HepG2 (cell line): ENCODE results near the gene TMEM200C. TPM values are rescaled to one million over a fixed set of nuclear protein-coding genes. Genes with fewer than 3 reads are reported as not detected.
A peak's percentile ranks its signal among the peaks of the same experiment; 100 is the strongest.

ENCODE experiments used
- ATF2 ChIP-seq: sonication (generic); formaldehyde crosslinking; IDR thresholded peaks from 2 replicates; pipeline ENCODE4 v1.4.0; 2020; ENCODE audit warnings: missing genetic modification reagents
- ATF4 ChIP-seq, 2 experiments: fragments of 450-650 bp in 1 of 2; sonication (generic) in 1 of 2; formaldehyde crosslinking; IDR thresholded peaks; 2 replicates each; pipeline versions ENCODE4 v1.5.0 to v1.8.0; 2020 to 2022; ENCODE audit warnings: mild to moderate bottlenecking in 1 of 2, missing genetic modification reagents in 1 of 2
- CEBPB ChIP-seq: IDR thresholded peaks from 2 replicates; pipeline ENCODE4 v1.6.1; 2011; ENCODE audit warnings: low read depth, low read length, improper control_type of control experiment, borderline replicate concordance
- CENPX ChIP-seq: sonication (generic); formaldehyde crosslinking; IDR thresholded peaks from 2 replicates; pipeline ENCODE4 v1.9.0; 2021; ENCODE audit warnings: mild to moderate bottlenecking, missing genetic modification reagents, moderate library complexity
- ELK4 ChIP-seq: sonication (generic); formaldehyde crosslinking; IDR thresholded peaks from 2 replicates; pipeline ENCODE4 v1.9.0; 2021; ENCODE audit warnings: missing genetic modification reagents, borderline replicate concordance
- ETV6 ChIP-seq: sonication (generic); formaldehyde crosslinking; conservative IDR thresholded peaks from 2 replicates; pipeline ENCODE4 v1.4.0; 2020; ENCODE audit warnings: missing genetic modification reagents
- HBP1 ChIP-seq: IDR thresholded peaks from 2 replicates; pipeline ENCODE4 v1.6.1; 2016; ENCODE audit warnings: low read depth, control low read depth
- RCOR2 ChIP-seq: IDR thresholded peaks from 2 replicates; pipeline ENCODE4 v1.6.1; 2016; ENCODE audit warnings: missing biosample characterization, missing genetic modification reagents
- SETDB1 ChIP-seq: sonication (generic); formaldehyde crosslinking; IDR thresholded peaks from 2 replicates; pipeline ENCODE4 v1.5.1; 2020; ENCODE audit warnings: missing genetic modification reagents, mild to moderate bottlenecking, borderline replicate concordance
- SMAD3 ChIP-seq: sonication (generic); formaldehyde crosslinking; IDR thresholded peaks from 2 replicates; pipeline ENCODE4 v1.4.0; 2020; ENCODE audit warnings: missing genetic modification reagents
- ZHX2 ChIP-seq, 2 experiments: sonication (generic) in 1 of 2; formaldehyde crosslinking in 1 of 2; IDR thresholded peaks; 2 replicates each; pipeline versions ENCODE4 v1.6.1 to v1.9.0; 2014 to 2022; ENCODE audit warnings: antibody characterized with exemption in 1 of 2, borderline replicate concordance in 1 of 2, inconsistent platforms in 1 of 2, low read depth in 1 of 2, missing genetic modification reagents in 1 of 2
- ZNF335 ChIP-seq: sonication (generic); formaldehyde crosslinking; IDR thresholded peaks from 2 replicates; pipeline ENCODE4 v1.4.0; 2020; ENCODE audit warnings: missing genetic modification reagents
- ZNF383 ChIP-seq: sonication (generic); formaldehyde crosslinking; IDR thresholded peaks from 2 replicates; pipeline ENCODE4 v1.4.0; 2020; ENCODE audit warnings: missing genetic modification reagents, mild to moderate bottlenecking, borderline replicate concordance
- ZNF790 ChIP-seq: sonication (generic); formaldehyde crosslinking; IDR thresholded peaks from 2 replicates; pipeline ENCODE4 v1.8.0; 2022; ENCODE audit warnings: missing genetic modification reagents, mild to moderate bottlenecking, borderline replicate concordance
- ZSCAN5A ChIP-seq: sonication (generic); formaldehyde crosslinking; IDR thresholded peaks from 2 replicates; pipeline ENCODE4 v1.8.0; 2022; ENCODE audit warnings: mild to moderate bottlenecking, missing genetic modification reagents, borderline replicate concordance
- polyA plus RNA-seq, 8 experiments: library from polyadenylated mRNA; depleted of rRNA in 3 of 8; stranded (reverse) in 7 of 8; unstranded in 1 of 8; fragments of >200 nt; fragmentation: Illumina TruSeq in 4 of 8; extraction: Trizol in 4 of 8; gene quantifications; 2 replicates each; pipeline versions ENCODE4 v1.2.1 to v1.2.3, GENCODE V29; 2011 to 2016; ENCODE audit warnings: low read depth in 4 of 8, missing spikeins in 1 of 8, mixed read lengths in 1 of 8; ENCODE audit not compliant: insufficient read depth in 1 of 8
- total RNA-seq, 5 experiments: library from RNA; depleted of rRNA; stranded (reverse); fragments of >200 nt; fragmentation: Illumina TruSeq; extraction: Trizol; gene quantifications; 2 replicates each; pipeline ENCODE4 v1.2.3, GENCODE V29; 2016; ENCODE audit warnings: low read depth in 1 of 5

The TMEM200C gene
- total and polyA plus RNA-seq, 2 of the 13 experiments (the other 11 are each of a cell fraction or from before 2014, with no cell fraction given): 0.04 TPM; not detected in 1

GRCh38 chr18:5868218-5868854 is 27.0 kb downstream of the TMEM200C start (continued):
- no peak for TF ChIP-seq ZHX2 (IDR thresholded peaks at IDR 0.05; ENCODE audit: low read depth)
- TF ChIP-seq ZHX2 (CRISPR knock-in tag; IDR thresholded peaks at IDR 0.05; ENCODE audit: borderline replicate concordance): 0 out of 2 replicates have a peak, but pooled peaks have one; percentile 78
- peak; percentile 88; the same call in 1 of the 2 replicates for TF ChIP-seq HBP1 (CRISPR knock-in tag)
- 0 out of 2 replicates have a peak, but pooled peaks have one; percentile 32 for TF ChIP-seq ETV6 (CRISPR knock-in tag)
- TF ChIP-seq ZSCAN5A (CRISPR knock-in tag): 0 out of 2 replicates have a peak, but pooled peaks have one; percentile 38
- TF ChIP-seq CEBPB: 0 out of 2 replicates have a peak, but pooled peaks have one; percentile 22
- TF ChIP-seq ELK4 (CRISPR knock-in tag): no peak
- TF ChIP-seq CENPX (CRISPR knock-in tag): no peak
- TF ChIP-seq ZNF790 (CRISPR knock-in tag): no peak
- TF ChIP-seq ZNF383: no peak
- no peak for TF ChIP-seq ATF4 (CRISPR knock-in tag; IDR thresholded peaks at IDR 0.05)
- TF ChIP-seq ATF2 (CRISPR knock-in tag): peak; percentile 45; the same call in 1 of the 2 replicates
- TF ChIP-seq SMAD3 (CRISPR knock-in tag): peak; percentile 61; the same call in 1 of the 2 replicates
- no peak for TF ChIP-seq RCOR2 (CRISPR knock-in tag)
- TF ChIP-seq ZNF335 (CRISPR knock-in tag): no peak
- TF ChIP-seq SETDB1 (CRISPR knock-in tag): no peak
